Activated CD8-positive, alpha-beta memory T cell treated with anti-CD3 and anti-CD28 coated beads, Interleukin-2, amount 50 U/mL, for 4 hours (primary cell): Measurements from ENCODE around the gene COLEC11.
"Not testable (repeated sequence)": the region's sequence is repeated elsewhere in the genome, so short reads cannot be mapped to it uniquely, and the experiment has no call there.

ENCODE experiments used
- DNase-seq: peaks from one replicate; pipeline ENCODE4 v3.0.0-alpha.2; 2020

COLEC11 gene

DNA sequence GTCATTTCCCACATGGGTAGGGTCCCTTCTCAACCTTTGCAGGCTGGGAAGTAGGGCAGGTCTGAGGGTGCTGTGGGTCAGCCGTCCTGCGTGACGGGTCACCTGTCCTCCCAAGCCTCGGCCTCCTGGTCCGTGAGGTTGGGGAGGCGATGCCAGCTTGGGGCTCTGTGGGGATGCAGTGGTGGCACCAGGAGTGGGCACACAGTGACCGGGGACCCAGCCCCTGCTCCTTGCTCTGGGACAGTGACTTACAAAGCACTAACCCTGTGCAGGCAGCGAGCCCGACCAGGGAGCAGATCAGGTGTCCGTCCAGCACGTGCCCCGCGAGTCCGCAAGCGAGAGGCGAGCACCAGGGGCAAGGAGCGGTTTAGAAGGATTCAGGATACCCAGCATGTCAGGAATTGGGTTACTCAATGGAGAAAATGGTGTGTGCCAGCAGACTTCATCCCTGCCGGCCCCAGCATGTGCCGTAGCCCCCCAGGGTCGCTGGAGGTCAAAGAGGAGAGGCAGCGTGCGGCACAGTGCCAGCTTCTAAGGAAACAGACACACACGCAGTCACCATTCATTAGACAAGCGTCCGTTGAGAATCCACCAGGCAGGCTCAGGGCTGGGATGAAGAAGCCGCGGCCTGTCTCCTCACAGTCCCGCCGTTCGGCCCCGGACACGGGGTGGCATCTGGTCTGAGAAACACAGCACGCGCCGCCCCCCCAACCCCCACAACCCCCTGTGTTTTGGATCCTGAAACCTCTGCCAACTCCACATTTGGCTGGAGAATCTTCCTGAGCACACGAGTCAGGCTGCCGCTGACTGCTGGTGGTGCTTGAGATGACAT lies 11.7 kb downstream of the COLEC11 start:
- no peak for DNase-seq

DNA sequence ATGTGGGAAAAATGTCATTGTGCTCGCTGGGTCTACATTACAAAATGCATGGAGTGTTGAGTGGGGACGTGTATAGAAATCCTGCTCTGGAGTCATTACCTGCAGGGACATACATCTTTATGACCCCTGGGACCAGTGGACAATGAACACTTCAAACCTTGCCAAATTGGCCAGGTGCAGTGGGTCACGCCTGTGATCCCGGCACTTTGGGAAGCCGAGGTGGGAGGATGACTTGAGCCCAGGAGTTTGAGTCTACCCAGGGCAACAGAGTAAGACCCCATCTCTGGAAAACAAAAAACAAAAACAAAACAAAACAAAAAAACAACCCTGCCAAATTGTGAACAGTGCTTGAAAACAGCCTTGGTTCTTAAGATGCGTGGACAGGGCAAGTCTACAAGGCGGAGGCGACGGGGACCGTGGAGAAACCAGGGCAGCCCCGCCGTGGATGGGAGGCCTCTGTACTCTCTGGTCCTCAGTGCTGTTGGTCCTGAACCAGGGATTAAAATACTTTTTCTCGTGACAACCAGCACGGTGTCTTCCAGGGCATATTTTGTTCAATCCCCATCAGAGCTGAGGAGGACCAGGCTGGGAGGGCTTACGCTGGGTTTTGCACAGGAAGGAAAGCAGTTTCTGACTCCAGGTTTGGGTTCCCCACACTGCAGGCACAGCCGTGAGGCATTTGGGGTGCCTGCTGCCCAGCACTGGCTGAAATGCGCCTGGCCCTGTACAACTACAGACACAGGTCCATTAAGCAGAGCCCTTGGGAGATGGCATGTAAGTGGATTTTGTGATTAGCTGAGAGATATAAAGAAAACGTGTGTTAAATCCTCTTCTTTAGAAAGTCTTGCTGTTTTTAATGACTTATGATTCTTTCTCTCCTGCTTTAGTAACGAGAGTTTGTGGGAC lies 13.7 kb downstream of the COLEC11 start:
- DNase-seq = no peak

DNA sequence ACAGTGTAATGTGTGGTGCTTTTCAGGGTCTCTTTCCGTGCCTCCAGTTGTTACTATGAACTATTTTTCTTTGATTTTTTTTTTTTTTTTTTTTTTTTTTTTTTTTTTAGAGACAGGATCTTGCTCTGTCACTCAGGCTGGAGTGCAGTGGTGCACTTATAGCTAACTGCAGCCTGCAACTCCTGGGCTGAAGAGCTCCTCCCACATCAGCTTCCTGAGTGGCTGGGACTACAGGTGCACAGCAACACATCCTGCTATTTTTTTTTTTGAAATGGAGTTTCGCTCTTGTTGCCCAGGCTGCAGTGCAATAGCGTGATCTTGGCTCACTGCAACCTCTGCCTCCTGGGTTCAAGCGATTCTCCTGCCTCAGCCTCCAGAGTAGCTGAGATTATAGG lies 14.4 kb downstream of the COLEC11 start:
- not testable (repeated sequence) for DNase-seq

DNA sequence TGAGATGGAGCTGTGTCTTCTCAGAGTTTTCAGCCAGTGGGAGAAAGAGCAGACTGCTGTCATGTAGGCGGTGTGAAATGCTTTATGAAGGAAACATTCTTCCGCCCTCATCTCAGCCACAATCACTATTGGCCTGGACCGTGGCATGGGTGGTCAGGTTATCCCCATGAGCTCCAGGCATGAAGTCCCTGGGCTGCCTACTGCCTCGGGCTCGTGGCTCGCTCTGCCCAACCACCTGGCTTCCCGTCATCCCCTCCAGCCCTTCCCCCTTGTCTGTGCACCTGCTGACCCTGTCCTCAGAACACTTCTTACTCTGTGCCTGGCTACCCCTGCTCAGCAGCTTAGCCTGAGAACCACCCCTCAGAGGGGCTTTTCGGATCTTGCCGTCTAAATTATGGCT lies 15.5 kb downstream of the COLEC11 start:
- DNase-seq = no peak

DNA sequence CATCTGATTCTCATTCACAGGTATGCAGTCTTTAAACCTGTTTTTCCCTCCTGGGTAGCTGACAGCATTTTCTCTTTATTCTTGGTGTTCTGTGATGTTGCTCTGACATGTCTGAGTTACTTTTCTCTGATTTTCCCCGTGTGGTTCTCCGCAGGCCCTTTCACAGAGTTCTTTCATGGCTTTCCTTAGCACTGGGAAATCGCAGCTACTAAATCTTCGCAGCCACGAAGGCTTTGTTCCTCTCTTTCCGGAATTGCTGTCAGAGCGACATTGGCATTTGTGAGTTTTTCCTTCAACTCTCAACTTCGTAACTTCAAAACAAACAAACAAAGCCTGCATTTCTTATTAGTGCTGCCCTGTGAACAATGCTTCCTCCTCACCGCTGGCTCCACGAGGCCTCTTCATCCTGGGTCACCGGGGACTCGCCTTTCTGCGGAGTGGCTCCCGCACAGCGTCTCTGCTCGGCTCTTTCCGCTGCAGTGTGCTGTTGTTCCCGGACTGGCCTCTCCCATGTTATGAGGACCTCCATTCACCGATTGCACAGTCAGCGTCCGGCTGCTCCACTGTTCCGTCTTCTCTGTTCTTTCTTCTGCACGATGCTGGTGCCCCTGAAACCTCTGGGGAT lies 16.1 kb downstream of the COLEC11 start:
- no peak for DNase-seq

DNA sequence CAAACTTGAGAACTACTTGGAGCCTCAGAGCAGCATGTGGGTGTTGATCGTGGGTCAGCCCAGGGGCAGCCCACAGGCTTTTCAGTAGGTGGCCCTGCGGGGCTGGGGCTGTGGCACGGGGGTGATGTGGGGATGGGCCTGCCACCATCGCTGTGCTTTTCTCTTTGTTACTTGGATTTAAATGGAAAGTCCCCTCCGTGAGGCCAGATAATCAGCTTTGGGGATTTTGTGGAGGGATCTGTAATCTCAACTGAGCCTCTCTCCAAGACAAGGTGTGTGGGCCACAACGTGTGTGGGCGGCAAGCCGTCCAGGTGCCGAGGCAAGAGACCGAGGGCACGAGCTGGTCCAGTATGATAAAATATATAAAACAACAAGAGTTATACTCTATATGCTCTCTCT lies 16.7 kb downstream of the COLEC11 start:
- DNase-seq = no peak

DNA sequence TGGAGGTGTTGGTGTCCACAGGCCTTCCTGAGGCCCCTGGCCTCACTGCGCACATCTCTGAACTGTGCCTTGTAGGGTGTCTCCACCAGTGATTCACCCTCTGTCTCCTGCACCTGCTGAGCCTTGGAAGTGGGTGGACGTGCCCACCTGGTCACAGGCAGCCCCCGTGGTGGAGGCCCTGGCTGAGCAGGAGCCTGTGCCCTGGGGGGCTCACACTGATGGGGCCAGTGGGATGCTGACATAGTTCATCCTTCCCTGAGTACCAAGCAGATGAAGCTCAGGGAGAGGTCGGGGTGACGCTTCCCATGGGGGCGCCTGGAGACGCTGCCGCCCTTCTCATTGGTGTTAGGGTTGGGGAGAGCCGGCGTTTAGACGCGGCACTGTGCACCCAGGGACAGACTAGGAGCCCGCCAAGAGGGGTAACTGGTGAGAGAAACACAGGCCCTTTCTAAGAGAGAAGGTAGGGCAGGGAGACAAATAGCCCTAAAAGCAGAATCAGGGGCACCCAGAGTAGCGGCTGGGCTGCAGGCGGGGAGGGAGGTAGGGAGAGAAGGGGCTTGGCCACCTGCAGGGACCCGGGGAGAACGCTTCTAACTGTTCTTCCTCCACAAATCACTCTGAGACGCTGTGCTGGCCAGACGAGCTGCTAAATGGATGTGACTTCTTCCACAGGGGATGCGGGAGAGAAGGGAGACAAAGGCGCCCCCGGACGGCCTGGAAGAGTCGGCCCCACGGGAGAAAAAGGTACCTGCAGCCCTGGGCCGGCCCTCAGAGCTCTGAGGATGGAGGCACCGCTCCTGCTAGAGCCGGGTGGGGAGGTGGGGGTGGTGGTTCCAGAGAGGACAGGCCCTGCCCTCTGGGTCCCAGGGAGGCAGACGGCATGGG lies 18.0 kb downstream of the COLEC11 start:
- DNase-seq = no peak

DNA sequence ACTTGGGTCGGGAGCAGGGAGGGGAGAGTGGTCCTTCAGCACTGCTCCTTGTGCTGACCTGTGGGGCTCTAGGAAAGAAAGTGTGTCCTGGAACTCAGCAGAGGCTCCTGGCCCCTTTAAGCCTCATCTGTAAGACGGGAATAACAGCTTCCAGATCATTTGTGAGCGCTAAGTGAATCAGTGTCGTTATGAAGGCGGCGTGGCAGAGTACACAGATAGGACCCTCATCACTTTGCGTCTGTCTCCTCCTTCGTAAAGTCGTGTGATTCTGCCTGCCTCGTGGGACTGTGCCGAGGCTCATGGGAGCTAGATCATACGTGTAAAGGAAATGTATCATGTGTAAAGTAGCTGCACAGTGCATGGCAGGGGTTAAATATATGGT lies 18.6 kb downstream of the COLEC11 start:
- no peak for DNase-seq

DNA sequence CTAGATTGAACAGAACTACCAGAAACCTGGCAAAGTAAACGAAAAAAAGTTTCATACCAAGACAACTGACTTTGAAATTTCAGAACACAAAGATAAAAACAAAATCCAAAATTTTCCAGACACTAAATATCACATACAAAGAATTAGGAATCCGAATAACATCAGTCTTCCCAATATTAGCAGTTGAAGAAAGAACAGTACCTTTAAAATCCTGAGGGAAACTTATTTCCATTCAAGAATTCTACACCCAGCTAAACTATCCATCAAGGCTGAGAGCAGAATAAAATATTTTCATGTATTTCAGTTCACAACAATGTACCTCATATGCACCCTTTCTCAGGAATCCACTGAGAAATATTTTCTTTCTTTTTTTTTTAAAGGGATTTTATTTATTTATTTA lies 19.8 kb downstream of the COLEC11 start:
- DNase-seq = not testable (repeated sequence)

DNA sequence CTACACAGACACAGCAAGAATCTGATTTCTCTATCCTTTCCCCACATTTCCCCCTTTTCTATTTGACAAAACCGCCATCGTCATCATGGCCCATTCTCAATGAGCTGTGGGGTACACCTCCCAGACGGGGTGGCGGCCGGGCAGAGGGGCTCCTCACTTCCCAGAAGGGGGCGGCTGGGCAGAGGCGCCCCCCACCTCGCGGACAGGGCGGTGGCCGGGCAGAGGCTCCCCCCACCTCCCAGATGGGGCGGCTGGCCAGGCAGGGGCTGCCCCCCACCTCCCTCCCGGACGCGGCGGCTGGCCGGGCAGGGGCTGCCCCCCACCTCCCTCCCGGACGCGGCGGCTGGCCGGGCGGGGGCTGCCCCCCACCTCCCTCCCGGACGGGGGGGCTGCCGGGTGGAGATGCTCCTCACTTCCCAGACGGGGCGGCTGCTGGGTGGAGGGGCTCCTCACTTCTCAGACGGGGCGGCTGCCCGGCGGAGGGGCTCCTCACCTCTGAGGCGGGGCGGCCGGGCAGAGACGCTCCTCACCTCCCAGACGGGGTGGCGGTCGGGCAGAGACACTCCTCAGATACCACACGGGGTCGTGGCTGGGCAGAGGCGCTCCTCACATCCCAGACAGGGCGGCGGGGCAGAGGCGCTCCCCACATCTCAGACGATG lies 20.8 kb downstream of the COLEC11 start:
- DNase-seq = not testable (repeated sequence)

DNA sequence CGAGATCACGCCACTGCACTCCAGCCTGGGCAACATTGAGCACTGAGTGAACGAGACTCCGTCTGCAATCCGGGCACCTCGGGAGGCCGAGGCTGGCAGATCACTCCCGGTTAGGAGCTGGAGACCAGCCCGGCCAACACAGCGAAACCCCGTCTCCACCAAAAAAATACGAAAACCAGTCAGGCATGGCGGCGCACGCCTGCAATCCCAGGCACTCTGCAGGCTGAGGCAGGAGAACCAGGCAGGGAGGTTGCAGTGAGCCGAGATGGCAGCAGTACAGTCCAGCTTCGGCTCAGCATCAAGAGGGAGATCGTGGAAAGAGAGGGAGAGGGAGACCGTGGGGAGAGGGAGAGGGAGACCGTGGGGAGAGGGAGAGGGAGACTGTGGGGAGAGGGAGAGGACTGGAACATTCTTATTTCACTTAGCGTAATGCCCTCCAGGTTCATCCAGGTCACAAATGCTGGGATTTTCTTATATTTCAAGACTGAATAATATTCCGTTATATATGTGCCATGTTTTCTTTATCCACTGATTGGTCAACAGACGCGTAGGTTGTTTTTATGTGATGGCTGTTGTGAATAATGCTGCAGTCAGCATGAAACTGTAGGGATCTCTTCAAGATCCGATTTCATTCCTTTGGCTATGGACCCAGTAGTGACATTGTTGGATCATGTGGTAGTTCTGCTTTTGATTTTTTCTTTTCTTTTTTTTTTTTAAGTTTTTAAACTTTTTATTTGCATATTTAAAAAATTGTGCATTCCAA lies 21.7 kb downstream of the COLEC11 start:
- DNase-seq = not testable (repeated sequence)

DNA sequence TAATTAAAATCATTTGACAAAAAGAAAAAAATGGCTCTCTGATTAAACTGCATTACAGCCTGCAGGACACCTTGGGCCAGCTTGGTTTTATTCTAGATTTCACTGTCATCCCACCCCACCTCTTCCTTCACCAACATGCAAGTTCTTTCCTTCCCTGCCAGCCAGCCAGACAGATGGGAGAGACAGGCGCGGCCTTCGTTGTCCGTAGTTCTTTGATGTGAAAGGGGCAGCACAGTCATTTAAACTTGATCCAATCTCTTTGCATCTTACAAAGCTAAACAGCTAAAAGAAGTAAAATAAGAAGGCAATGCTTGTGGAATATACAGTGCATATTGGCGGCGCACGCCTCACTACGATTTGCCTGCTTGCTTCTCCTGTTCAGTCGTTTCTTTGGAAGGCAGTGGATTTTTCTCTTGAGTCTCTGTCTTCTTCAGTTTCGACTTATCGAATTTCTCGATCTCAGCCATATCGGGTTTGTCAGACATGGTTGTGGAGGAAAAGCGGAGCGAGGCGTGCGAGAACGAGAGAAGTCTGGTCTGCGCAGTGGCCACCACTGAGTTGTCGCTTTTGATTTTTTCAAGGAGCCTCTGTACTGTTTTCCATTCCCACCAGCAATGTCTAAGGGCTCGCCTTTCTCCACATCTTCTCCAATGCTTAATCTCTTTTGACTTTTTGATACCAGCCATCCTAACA lies 22.4 kb downstream of the COLEC11 start:
- no peak for DNase-seq

DNA sequence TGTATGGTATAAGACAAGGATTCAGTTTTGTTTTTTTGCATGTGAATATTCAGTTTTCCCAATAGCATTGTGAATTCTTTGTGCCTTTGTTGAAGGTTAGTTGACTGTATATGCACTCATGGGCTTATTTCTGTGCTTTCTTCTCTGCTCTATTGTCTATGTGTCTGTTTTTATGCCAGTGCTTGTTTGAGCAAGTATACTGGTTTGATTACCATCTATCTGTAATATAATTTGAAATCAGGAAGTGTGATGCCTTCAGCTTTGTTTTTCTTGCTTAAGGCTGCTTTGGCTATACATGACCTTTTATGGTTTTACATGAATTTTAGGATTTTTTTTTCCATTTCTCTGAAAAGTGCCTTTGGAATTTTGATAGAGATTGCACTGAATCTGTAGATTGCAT lies 23.5 kb downstream of the COLEC11 start:
- DNase-seq = no peak

DNA sequence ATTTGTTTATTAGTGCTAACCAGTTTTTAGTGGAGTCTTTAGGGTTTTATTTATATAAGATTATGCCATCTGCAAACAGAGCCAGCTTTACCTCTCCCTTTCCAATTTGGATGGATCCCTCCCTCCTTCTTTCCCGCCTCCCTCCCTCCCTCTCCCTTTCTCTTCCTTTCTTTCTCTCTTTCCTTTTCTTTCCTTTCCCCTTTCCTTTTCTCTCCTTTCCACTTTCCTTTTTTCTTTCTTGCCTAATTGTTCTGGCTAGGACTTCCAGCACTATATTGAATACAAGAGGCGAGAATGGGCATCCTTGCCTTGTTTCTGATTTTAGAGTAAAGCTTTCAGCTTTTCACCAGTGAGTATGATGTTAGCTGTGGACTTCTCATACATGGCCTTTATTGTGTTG lies 24.1 kb downstream of the COLEC11 start:
- no peak for DNase-seq

DNA sequence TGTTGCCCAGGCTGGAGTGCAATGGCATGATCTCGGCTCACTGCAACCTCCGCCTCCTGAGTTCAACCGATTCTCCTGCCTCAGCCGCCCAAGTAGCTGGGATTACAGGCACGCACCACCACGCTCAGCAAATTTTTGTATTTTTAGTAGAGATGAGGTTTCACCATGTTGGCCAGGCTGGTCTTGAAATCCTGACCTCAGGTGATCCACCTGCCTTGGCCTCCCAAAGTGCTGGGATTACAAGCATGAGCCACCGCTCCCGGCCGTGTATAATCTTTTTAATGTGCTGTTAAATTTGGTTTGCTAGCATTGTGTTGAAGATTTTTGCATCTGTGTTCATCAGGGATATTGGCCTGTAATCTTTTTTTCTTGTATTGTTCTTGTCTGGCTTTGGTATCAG lies 24.7 kb downstream of the COLEC11 start:
- DNase-seq = not testable (repeated sequence)

DNA sequence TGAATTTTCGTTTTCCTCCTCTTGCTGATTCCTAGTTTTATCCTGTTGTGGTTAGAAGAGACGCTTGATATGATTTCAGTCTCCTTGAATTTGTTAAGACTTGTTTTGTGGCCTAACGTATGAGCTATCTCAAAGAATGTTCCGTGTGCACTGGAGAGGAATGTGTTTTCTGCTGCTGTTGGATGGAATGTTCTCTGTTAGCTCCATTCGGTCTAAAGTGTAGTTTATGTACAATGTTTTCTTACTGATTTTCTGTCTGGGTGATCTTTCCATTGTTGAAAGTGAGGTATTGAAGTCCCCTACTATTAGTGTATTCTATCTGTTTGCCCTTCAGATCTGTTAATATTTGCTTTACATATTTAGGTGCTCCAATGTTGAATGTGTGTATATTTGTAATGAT lies 25.9 kb downstream of the COLEC11 start:
- DNase-seq = no peak

DNA sequence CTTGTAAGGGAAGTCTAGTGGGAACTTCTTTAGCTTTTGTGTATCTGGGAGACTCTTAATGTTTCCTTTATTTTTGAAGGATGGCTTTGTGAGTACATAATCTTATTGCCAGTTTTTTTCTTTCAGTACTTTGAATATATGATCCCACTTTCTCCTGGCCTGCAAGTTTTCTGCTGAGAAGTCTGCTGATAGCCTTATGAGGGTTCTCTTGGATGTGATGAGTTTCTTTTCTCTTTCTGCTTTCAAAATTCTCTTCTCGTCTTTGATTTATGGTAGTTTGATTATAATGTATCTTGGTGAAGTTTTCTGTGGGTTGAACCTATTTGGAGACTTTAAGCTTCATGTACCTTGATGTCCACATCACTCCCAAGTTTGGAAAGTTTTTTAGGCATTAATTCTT lies 28.1 kb downstream of the COLEC11 start:
- DNase-seq = no peak

DNA sequence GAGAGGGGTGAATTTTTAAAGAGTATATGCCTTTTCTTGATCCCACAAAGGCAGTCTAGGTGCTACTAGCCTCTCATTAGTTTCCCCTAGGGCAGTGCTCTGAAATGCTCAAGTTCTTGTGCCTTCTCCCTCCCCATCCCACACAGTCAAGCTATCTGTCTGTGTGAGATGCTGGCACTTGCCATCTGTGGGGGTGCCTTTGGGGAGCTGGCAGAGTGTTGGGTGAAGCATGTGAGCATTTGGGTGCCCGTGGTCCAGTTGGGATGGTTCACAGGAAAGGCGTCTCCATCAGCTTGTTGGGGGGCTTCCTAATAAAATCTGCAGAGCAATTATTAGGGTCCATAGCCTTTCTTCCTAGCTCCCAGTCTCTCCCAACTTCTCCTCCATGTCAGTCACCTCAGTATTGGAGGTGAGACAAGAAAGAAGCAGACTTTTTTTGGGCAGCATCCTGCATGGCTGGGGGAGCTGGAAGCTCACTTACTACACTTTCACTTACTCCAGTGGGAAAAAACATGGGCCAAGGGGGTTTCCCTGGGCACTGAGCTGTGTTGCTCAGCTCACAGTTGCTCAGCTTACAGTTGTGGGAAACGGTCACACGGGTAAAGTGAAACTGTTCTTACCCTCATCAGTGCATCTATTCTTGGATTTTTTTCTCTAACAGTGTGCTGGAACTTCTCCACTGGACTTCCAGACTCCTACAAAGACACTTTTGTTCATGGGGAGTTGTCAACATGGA lies 29.3 kb downstream of the COLEC11 start:
- DNase-seq = no peak

DNA sequence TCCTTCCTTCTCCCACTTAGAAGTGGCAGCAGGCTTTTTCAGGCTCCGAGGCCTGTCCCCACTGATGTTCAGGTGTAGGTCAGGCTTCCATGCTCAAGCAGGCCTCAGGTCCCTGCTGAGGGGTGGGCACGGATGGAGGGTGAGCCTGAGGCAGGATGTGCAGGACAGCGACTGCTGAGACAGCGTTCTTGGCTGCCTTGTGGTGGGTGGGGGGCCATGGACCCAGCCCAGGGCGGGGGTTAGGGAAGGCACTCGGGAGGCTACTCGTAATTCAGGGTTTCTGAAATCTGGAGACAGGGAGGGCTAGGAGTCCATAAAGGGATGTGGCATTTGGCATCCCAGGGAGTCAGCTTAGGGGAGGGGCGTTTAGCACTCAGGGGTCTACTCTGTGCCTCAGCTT lies 30.3 kb downstream of the COLEC11 start:
- DNase-seq = no peak
